GM23248 (cell line): ENCODE measurements around the gene NCF2.

Experiments
- EZH2 ChIP-seq: fragments of 200-600 bp; sonication (generic); IDR thresholded peaks from 2 replicates; pipeline ENCODE4 v1.6.1; 2018; ENCODE audit warnings: antibody characterized with exemption, mild to moderate bottlenecking; ENCODE audit not compliant: insufficient read depth, poor library complexity, severe bottlenecking
- EZH2phosphoT487 ChIP-seq: fragments of 200-600 bp; sonication (generic); IDR thresholded peaks from 2 replicates; pipeline ENCODE4 v1.6.1; 2018; ENCODE audit warnings: antibody characterized with exemption, moderate library complexity, mild to moderate bottlenecking, low read depth; ENCODE audit not compliant: insufficient read depth

- TF ChIP-seq EZH2 (no peak), EZH2phosphoT487 (no peak)
Measured at GRCh38 chr1:183580281-183580682, 10.0 kb downstream of the NCF2 start.
